ENCODE measurements around the gene CDCA7L.

The CDCA7L gene

GRCh38 chr7:21945454-21946221, at the start of gene CDCA7L:
Gene CDCA7L, minus strand, starts transcription at chr7:21945899. Its CDS starts 95 bp downstream, at chr7:21945804.
- peaks cover 67% of the 10 kb centered on the region for H3K4me1 ChIP-seq (ENCODE audit: control insufficient read depth, low read length)

GRCh38 chr7:21986096-21986495, 40.4 kb upstream of the CDCA7L start:
- no peaks in the 10 kb centered on the region for H4K20me1 ChIP-seq (ENCODE audit: control insufficient read depth, insufficient read depth, low read depth, low read length)
- no peaks in the 10 kb centered on the region for H3K9me3 ChIP-seq (ENCODE audit: control insufficient read depth, insufficient read depth, low read length)
- no peak for TF ChIP-seq EZH2phosphoT487 (IDR thresholded peaks at IDR 0.05; ENCODE audit: borderline replicate concordance, low read length)
- TF ChIP-seq CTCF (IDR thresholded peaks at IDR 0.05; ENCODE audit: low read depth, low read length, poor library complexity, severe bottlenecking) = no peak
- no peaks in the 10 kb centered on the region for H3K36me3 ChIP-seq (ENCODE audit: control insufficient read depth, low read length)
- peaks cover 11% of the 10 kb centered on the region for H3K27me3 ChIP-seq (ENCODE audit: control insufficient read depth, low read length)
- H3K27ac ChIP-seq (ENCODE audit: low read depth, low read length) = no peak overlapping the region
- no peak overlapping the region for H3K4me3 ChIP-seq (ENCODE audit: low read length)
- no peaks in the 10 kb centered on the region for H3K9me2 ChIP-seq (replicated peaks; ENCODE audit: control insufficient read depth, low read length)
- H3F3A ChIP-seq (ENCODE audit: control insufficient read depth, insufficient read depth) = no peaks in the 10 kb centered on the region
- H3K4me1 ChIP-seq (ENCODE audit: control insufficient read depth, low read length) = peaks cover 5% of the 10 kb centered on the region
- no peaks in the 10 kb centered on the region for H3K79me2 ChIP-seq (ENCODE audit: control insufficient read depth, low read length)
- H3K4me2 ChIP-seq (ENCODE audit: low read length) = no peak overlapping the region

More at GRCh38 chr7:21945454-21946221, at the start of gene CDCA7L:
- Histone ChIP-seq H3F3A (ENCODE audit: control insufficient read depth, insufficient read depth) (peaks cover 20% of the 10 kb centered on the region), H3K36me3 (ENCODE audit: control insufficient read depth, low read length) (peaks cover 20% of the 10 kb centered on the region), H3K27ac (ENCODE audit: low read depth, low read length) (peak within 1 kb of the TSS; percentile 76), H3K79me2 (ENCODE audit: control insufficient read depth, low read length) (peaks cover 45% of the 10 kb centered on the region), H3K9me2 (replicated peaks; ENCODE audit: control insufficient read depth, low read length) (no peaks in the 10 kb centered on the region), H3K4me2 (ENCODE audit: low read length) (peak within 1 kb of the TSS; percentile 81), H3K4me3 (ENCODE audit: low read length) (peak within 1 kb of the TSS; percentile 78), H3K27me3 (ENCODE audit: control insufficient read depth, low read length) (no peaks in the 10 kb centered on the region), H3K9me3 (ENCODE audit: control insufficient read depth, insufficient read depth, low read length) (no peaks in the 10 kb centered on the region), H4K20me1 (ENCODE audit: control insufficient read depth, insufficient read depth, low read depth, low read length) (peaks cover 17% of the 10 kb centered on the region)
- no peak for TF ChIP-seq EZH2phosphoT487 (IDR thresholded peaks at IDR 0.05; ENCODE audit: borderline replicate concordance, low read length)
- peak; percentile 27 for TF ChIP-seq CTCF (IDR thresholded peaks at IDR 0.05; ENCODE audit: low read depth, low read length, poor library complexity, severe bottlenecking)

- Histone ChIP-seq H3K27ac (ENCODE audit: low read depth, low read length) (no peak overlapping the region), H3F3A (ENCODE audit: control insufficient read depth, insufficient read depth) (no peaks in the 10 kb centered on the region), H3K36me3 (ENCODE audit: control insufficient read depth, low read length) (no peaks in the 10 kb centered on the region), H4K20me1 (ENCODE audit: control insufficient read depth, insufficient read depth, low read depth, low read length) (no peaks in the 10 kb centered on the region), H3K9me2 (replicated peaks; ENCODE audit: control insufficient read depth, low read length) (no peaks in the 10 kb centered on the region), H3K79me2 (ENCODE audit: control insufficient read depth, low read length) (no peaks in the 10 kb centered on the region), H3K9me3 (ENCODE audit: control insufficient read depth, insufficient read depth, low read length) (no peaks in the 10 kb centered on the region), H3K4me1 (ENCODE audit: control insufficient read depth, low read length) (peaks cover 5% of the 10 kb centered on the region), H3K4me3 (ENCODE audit: low read length) (no peak overlapping the region), H3K27me3 (ENCODE audit: control insufficient read depth, low read length) (0 out of 2 replicates have a peak, but pooled peaks cover 4% of the 10 kb centered on the region), H3K4me2 (ENCODE audit: low read length) (no peak overlapping the region)
- TF ChIP-seq CTCF (IDR thresholded peaks at IDR 0.05; ENCODE audit: low read depth, low read length, poor library complexity, severe bottlenecking) = no peak
- TF ChIP-seq EZH2phosphoT487 (IDR thresholded peaks at IDR 0.05; ENCODE audit: borderline replicate concordance, low read length) = no peak
Observed at GRCh38 chr7:21984042-21984441, 38.3 kb upstream of the CDCA7L start.
